ENCODE measurements around the gene PNPLA1.

- TF ChIP-seq POLR2A (IDR thresholded peaks at IDR 0.05) (no peak), POLR2AphosphoS5 (IDR thresholded peaks at IDR 0.05) (no peak), CTCF (IDR thresholded peaks at IDR 0.05) (no peak), EP300 (IDR thresholded peaks at IDR 0.05) (no peak)
These were observed 66.4 kb downstream of the PNPLA1 start for GRCh38 chr6:36336208-36336710.

Data from stomach (tissue), 4 donors.